ENCODE measurements around the gene MLPH. TPM values are rescaled to one million over a fixed set of nuclear protein-coding genes. Genes with fewer than 3 reads are reported as not detected.

MLPH gene
- polyA plus RNA-seq, 1 of the 3 experiments (the other 2 are of a cell fraction): 93.6 TPM

DNA sequence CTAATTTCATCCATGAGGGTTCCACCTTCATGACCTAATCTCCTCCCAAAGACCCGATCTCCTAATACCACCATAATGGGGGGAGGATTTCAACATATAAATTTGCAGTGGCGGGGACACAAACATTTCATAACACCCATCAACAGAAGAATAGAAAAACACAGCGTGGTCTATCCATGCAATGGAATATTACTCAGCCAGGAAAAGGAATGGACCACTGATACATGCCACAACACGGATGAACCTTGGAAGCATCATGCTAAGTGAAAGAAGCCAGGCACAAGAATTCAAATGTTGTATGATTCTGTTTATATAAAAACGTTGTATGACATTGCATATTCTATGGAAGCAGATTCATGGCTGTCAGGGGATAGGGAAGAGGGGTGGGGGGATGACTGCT lies 82.0 kb downstream of the MLPH start (continued):
- TF ChIP-seq, protein P1, sequence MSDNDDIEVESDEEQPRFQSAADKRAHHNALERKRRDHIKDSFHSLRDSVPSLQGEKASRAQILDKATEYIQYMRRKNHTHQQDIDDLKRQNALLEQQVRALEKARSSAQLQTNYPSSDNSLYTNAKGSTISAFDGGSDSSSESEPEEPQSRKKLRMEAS (IDR thresholded peaks at IDR 0.05; ENCODE audit: low read depth): no peak
- TF ChIP-seq ELF1 (IDR thresholded peaks at IDR 0.05): no peak

DNA sequence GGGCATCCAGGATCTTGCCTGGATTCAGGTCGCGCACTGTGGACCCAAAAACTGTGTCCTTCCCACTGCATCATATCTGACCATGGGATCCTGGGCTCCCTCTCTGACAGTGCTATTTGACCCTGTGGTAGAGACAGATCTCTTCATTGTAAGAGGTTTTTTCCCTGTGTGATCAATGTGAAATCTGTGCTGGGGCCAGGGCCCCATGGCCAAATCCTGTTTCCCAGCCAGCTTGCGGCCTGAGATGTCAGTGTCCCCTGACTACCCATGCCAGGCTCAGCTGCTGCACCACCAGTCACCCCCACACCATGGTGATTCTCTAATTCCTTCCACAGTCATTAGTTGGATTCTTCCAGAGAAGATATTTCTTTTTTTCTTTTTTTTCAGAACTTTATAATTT lies 82.8 kb downstream of the MLPH start:
- Histone ChIP-seq H3K4me3 (ENCODE audit: low read depth in 2 of 2, low read length in 1 of 2) (no peak overlapping the region), H3K4me1 (ENCODE audit: control insufficient read depth in 1 of 2, insufficient read depth in 2 of 2, low read depth in 1 of 2, low read length in 1 of 2) (peaks cover 6 to 16% of the 10 kb centered on the region in 2 experiments; a peak in 3 of 4 replicates), H3F3A (replicated peaks; ENCODE audit: insufficient read depth) (no peaks in the 10 kb centered on the region), H3K4me2 (no peak overlapping the region), H3K79me2 (ENCODE audit: insufficient read depth) (no peaks in the 10 kb centered on the region), H3K27me3 (ENCODE audit: insufficient read depth) (no peaks in the 10 kb centered on the region), H2AFZ (ENCODE audit: low read depth) (no peak overlapping the region), H3K9ac (no peak overlapping the region), H3K9me2 (no peaks in the 10 kb centered on the region), H4K20me1 (ENCODE audit: insufficient read depth) (no peaks in the 10 kb centered on the region), H3K9me3 (no peaks in the 10 kb centered on the region), H3K27ac (ENCODE audit: low read depth in 2 of 2, low read length in 1 of 2) (no peak overlapping the region), H3K36me3 (replicated peaks in 1 of 2; ENCODE audit: control insufficient read depth in 1 of 2, insufficient read depth in 2 of 2, low read length in 1 of 2) (no peaks in the 10 kb centered on the region)
- ChIA-PET CTCF (interaction anchor here (1.1 to 7.9 kb wide), 5 partner anchors 12 to 416 kb away, joined by 4 to 311 read pairs (median 27); no protein-coding TSS in a partner anchor), POLR2A (no interaction called here)
- no peak for DNase-seq
- TF ChIP-seq ELF1 (IDR thresholded peaks at IDR 0.05) (no peak), EP300 (IDR thresholded peaks at IDR 0.05; ENCODE audit: borderline replicate concordance in 1 of 2, low read depth in 1 of 2, low read length in 1 of 2) (no peak), GATA2 (CRISPR knock-in tag; IDR thresholded peaks at IDR 0.05) (no peak), GABPA (IDR thresholded peaks at IDR 0.05; ENCODE audit: low read depth) (no peak), RXRA (IDR thresholded peaks at IDR 0.05; ENCODE audit: borderline replicate concordance, low read depth) (no peak), MXI1 (IDR thresholded peaks at IDR 0.05; ENCODE audit: low read depth, low read length) (no peak), SMC3 (IDR thresholded peaks at IDR 0.05; ENCODE audit: low read depth, low read length) (no peak), NFIC (IDR thresholded peaks at IDR 0.05; ENCODE audit: borderline replicate concordance) (no peak), JUND (IDR thresholded peaks at IDR 0.05) (no peak), RFX5 (IDR thresholded peaks at IDR 0.05; ENCODE audit: low read length) (no peak), CHD2 (IDR thresholded peaks at IDR 0.05; ENCODE audit: low read length, partially characterized antibody) (no peak), TAF1 (IDR thresholded peaks at IDR 0.05; ENCODE audit: borderline replicate concordance, low read depth, low read length) (no peak), FOXM1 (IDR thresholded peaks at IDR 0.05; ENCODE audit: low read depth) (no peak), TEAD4 (IDR thresholded peaks at IDR 0.05; ENCODE audit: borderline replicate concordance, insufficient read depth) (no peak)
- TF ChIP-seq, protein P2, sequence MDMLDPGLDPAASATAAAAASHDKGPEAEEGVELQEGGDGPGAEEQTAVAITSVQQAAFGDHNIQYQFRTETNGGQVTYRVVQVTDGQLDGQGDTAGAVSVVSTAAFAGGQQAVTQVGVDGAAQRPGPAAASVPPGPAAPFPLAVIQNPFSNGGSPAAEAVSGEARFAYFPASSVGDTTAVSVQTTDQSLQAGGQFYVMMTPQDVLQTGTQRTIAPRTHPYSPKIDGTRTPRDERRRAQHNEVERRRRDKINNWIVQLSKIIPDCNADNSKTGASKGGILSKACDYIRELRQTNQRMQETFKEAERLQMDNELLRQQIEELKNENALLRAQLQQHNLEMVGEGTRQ (IDR thresholded peaks at IDR 0.05; ENCODE audit: borderline replicate concordance, low read depth, low read length): no peak
- TF ChIP-seq, protein P3, sequence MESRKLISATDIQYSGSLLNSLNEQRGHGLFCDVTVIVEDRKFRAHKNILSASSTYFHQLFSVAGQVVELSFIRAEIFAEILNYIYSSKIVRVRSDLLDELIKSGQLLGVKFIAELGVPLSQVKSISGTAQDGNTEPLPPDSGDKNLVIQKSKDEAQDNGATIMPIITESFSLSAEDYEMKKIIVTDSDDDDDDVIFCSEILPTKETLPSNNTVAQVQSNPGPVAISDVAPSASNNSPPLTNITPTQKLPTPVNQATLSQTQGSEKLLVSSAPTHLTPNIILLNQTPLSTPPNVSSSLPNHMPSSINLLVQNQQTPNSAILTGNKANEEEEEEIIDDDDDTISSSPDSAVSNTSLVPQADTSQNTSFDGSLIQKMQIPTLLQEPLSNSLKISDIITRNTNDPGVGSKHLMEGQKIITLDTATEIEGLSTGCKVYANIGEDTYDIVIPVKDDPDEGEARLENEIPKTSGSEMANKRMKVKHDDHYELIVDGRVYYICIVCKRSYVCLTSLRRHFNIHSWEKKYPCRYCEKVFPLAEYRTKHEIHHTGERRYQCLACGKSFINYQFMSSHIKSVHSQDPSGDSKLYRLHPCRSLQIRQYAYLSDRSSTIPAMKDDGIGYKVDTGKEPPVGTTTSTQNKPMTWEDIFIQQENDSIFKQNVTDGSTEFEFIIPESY (IDR thresholded peaks at IDR 0.05; ENCODE audit: borderline replicate concordance, low read depth): no peak
- TF ChIP-seq, protein P4, sequence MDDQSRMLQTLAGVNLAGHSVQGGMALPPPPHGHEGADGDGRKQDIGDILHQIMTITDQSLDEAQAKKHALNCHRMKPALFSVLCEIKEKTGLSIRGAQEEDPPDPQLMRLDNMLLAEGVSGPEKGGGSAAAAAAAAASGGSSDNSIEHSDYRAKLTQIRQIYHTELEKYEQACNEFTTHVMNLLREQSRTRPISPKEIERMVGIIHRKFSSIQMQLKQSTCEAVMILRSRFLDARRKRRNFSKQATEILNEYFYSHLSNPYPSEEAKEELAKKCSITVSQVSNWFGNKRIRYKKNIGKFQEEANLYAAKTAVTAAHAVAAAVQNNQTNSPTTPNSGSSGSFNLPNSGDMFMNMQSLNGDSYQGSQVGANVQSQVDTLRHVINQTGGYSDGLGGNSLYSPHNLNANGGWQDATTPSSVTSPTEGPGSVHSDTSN (IDR thresholded peaks at IDR 0.05): no peak
- TF ChIP-seq, protein P5, sequence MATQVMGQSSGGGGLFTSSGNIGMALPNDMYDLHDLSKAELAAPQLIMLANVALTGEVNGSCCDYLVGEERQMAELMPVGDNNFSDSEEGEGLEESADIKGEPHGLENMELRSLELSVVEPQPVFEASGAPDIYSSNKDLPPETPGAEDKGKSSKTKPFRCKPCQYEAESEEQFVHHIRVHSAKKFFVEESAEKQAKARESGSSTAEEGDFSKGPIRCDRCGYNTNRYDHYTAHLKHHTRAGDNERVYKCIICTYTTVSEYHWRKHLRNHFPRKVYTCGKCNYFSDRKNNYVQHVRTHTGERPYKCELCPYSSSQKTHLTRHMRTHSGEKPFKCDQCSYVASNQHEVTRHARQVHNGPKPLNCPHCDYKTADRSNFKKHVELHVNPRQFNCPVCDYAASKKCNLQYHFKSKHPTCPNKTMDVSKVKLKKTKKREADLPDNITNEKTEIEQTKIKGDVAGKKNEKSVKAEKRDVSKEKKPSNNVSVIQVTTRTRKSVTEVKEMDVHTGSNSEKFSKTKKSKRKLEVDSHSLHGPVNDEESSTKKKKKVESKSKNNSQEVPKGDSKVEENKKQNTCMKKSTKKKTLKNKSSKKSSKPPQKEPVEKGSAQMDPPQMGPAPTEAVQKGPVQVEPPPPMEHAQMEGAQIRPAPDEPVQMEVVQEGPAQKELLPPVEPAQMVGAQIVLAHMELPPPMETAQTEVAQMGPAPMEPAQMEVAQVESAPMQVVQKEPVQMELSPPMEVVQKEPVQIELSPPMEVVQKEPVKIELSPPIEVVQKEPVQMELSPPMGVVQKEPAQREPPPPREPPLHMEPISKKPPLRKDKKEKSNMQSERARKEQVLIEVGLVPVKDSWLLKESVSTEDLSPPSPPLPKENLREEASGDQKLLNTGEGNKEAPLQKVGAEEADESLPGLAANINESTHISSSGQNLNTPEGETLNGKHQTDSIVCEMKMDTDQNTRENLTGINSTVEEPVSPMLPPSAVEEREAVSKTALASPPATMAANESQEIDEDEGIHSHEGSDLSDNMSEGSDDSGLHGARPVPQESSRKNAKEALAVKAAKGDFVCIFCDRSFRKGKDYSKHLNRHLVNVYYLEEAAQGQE (IDR thresholded peaks at IDR 0.05; ENCODE audit: low read depth, low read length): no peak
- TF ChIP-seq, protein P6, sequence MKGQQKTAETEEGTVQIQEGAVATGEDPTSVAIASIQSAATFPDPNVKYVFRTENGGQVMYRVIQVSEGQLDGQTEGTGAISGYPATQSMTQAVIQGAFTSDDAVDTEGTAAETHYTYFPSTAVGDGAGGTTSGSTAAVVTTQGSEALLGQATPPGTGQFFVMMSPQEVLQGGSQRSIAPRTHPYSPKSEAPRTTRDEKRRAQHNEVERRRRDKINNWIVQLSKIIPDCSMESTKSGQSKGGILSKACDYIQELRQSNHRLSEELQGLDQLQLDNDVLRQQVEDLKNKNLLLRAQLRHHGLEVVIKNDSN (IDR thresholded peaks at IDR 0.05; ENCODE audit: borderline replicate concordance, low read depth): no peak
- TF ChIP-seq, protein P1 (IDR thresholded peaks at IDR 0.05; ENCODE audit: low read depth): no peak
- 100% methylated on average over 3 of the region's 3 CpGs for WGBS (ENCODE audit: low lambda C conversion rate)
